ENCODE measurements around the gene REXO1. TPM values are rescaled to one million over a fixed set of nuclear protein-coding genes. Genes with fewer than 3 reads are reported as not detected.

The REXO1 gene
- total RNA-seq, 2 experiments from 2014 or later: 47.9 to 52.9 TPM

DNA sequence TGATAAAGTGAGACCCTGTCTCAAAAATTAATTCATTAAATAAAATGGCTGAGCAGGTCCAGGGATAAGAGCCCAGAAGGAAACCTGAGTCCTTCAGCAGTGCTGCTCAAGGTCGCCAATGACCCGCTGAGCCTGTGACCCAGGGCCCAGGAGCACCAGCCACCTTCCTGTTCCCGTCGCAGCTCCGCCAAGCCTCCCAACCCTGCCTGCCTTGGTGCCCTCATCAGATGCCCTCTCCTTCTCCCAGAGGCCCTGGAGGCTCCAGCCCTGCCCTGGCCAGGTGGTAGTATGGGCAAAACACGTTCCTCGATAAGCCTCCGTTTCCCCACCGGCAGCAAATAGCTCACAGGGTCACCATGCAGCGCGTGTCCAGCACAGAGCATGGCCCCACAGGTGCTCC lies 2.6 kb downstream of the REXO1 start:
- Mint-ChIP-seq H3K4me1 (ENCODE audit: low read depth) (peaks cover 36% of the 10 kb centered on the region), H3K9me3 (ENCODE audit: insufficient read depth) (no peaks in the 10 kb centered on the region)
- CTCF ChIA-PET: interaction anchor here (1.8 kb wide), 1 partner anchor 20 kb away, joined by 10 read pairs; no protein-coding TSS in a partner anchor

DNA sequence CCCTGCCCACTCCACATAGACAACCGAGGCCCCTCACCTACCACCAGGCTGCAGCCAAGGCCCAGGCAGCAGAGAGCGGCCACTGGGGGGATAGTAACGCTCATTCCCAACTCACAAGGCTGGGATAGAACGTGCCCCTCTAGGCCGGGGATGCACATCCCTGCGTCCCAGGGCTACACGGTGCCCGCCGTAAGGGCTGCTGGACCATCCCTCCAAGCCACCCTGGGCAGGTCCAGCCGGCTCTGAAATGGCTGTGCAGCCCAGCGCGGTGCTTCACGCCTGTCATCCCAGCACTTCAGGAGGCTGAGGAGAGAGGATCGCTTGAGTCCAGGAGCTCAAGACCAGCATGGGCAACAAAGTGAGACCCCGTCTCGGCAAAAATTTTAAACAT lies 3.2 kb downstream of the REXO1 start:
- no peaks in the 10 kb centered on the region for H3K9me3 Mint-ChIP-seq (ENCODE audit: insufficient read depth)
- H3K36me3 Mint-ChIP-seq (ENCODE audit: low read depth): peaks cover 8% of the 10 kb centered on the region
- H3K4me3 Mint-ChIP-seq: no peak overlapping the region
- H3K4me1 Mint-ChIP-seq (ENCODE audit: low read depth): peaks cover 37% of the 10 kb centered on the region
- H3K27ac Mint-ChIP-seq: no peak overlapping the region
- DNase-seq (no peak), ATAC-seq (no peak)
- ChIA-PET CTCF (no interaction called here), POLR2A (no interaction called here)
- H3K27me3 Mint-ChIP-seq (ENCODE audit: low read depth): no peaks in the 10 kb centered on the region

More for the DNA sequence above, 2.6 kb downstream of the REXO1 start:
- DNase-seq (no peak), ATAC-seq (no peak)
- Mint-ChIP-seq H3K36me3 (ENCODE audit: low read depth) (peaks cover 9% of the 10 kb centered on the region), H3K4me3 (no peak overlapping the region), H3K27me3 (ENCODE audit: low read depth) (no peaks in the 10 kb centered on the region), H3K27ac (peak overlapping the region; percentile 59)
- POLR2A ChIA-PET: no interaction called here

DNA sequence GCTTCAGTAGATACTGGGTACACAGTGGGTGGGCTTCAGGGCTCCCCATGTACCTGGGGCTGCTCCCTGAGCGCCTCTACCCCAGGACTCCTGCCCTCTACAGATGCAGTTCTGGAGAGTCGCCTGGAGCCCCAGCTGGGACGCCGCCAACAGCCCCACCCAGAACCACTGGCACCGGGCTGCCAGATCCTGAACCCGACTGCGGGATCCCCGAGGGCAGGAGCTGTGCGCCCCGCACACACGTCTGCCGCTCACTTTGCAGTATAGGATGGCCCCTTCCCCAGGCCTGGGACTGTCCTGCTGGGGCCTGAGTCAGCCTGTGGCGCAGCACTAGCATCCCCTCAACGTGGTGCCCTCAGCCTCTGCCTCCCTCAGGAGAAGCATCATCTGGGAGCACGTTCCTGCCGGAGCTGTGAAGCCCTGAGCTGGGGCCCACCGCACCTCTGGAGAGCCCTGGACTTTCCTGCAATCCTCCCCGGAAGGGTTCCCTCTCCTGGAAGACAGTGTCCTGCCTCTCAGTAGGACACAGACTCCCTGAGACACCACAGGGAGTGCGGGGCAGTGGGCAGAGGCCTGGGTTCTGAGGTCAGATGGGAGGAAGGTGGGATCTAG lies 3.7 kb downstream of the REXO1 start:
- ATAC-seq: no peak
- Mint-ChIP-seq H3K36me3 (ENCODE audit: low read depth) (peaks cover 8% of the 10 kb centered on the region), H3K27ac (no peak overlapping the region), H3K4me3 (no peak overlapping the region), H3K4me1 (ENCODE audit: low read depth) (peaks cover 34% of the 10 kb centered on the region), H3K9me3 (ENCODE audit: insufficient read depth) (no peaks in the 10 kb centered on the region), H3K27me3 (ENCODE audit: low read depth) (no peaks in the 10 kb centered on the region)
- CTCF ChIA-PET: no interaction called here
- no peak for DNase-seq
- POLR2A ChIA-PET: no interaction called here

DNA sequence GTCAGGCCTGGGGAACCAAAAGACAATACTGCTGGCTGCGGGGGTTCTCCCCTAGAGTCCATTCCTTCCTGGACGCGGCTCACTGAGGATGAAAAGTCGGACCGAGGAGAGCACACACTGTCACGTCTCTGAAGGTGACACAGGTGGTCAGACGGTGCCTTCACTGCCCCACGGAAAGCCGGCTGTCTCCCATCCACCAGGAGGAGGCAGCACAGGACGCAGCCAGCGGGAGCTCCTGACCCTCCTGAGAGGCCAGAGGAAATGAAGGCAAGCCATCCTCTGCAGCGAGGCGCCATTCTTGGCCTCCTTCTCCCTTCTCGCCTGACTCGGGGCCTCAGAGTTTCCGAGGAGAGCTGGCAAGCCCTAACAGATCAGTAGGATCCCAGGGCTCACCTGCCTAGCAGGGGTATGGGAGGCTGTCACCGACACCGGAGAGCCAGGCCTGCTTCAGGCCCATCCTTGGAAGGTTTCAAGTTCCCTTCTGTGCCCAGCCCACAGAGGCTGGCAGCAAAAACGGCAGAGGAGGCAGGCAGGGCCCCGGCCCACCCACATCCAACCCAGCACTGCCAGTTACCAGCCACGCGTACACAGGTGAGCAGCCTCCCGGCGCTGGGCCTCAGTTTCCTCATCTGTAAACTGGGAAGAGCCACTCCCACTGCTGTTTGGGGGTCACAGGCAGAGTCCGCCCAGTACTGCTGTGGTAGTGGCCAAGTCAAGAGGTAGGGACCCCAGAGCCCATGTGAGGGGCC lies 4.5 kb downstream of the REXO1 start:
- POLR2A ChIA-PET: interaction anchor here (0.6 kb wide), 1 partner anchor 275 kb away, joined by 3 read pairs; no protein-coding TSS in a partner anchor
- Mint-ChIP-seq H3K4me3 (no peak overlapping the region), H3K27me3 (ENCODE audit: low read depth) (no peaks in the 10 kb centered on the region), H3K4me1 (ENCODE audit: low read depth) (peaks cover 30% of the 10 kb centered on the region), H3K36me3 (ENCODE audit: low read depth) (peaks cover 8% of the 10 kb centered on the region), H3K27ac (no peak overlapping the region), H3K9me3 (ENCODE audit: insufficient read depth) (no peaks in the 10 kb centered on the region)
- no peak for ATAC-seq
- CTCF ChIA-PET: interaction anchor here (1.5 kb wide), 1 partner anchor 18 kb away, joined by 3 read pairs; no protein-coding TSS in a partner anchor
- DNase-seq: no peak

DNA sequence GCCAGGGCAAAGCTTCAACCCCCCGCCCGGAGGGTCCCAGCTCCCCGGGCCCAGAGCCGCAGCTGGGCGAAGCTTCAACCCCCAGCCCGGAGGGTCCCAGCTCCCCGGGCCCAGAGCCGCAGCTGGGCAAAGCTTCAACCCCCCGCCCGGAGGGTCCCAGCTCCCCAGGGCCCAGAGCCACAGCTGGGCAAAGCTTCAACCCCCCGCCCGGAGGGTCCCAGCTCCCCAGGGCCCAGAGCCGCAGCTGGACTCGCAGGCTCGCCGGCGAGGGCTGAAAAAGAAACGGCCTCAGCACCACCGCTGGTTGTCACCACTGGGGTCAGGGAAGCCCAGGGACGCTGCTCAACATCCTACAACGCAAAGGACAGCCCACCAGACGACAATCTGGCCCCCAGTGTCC lies 5.2 kb downstream of the REXO1 start:
- CTCF ChIA-PET: interaction anchor here (1.5 kb wide), 1 partner anchor 17 kb away, joined by 3 read pairs; no protein-coding TSS in a partner anchor
- Mint-ChIP-seq H3K9me3 (ENCODE audit: insufficient read depth) (no peaks in the 10 kb centered on the region), H3K36me3 (ENCODE audit: low read depth) (peaks cover 8% of the 10 kb centered on the region), H3K27ac (no peak overlapping the region), H3K4me1 (ENCODE audit: low read depth) (peaks cover 28% of the 10 kb centered on the region), H3K4me3 (no peak overlapping the region), H3K27me3 (ENCODE audit: low read depth) (no peaks in the 10 kb centered on the region)
- DNase-seq (no peak), ATAC-seq (no peak)
- POLR2A ChIA-PET: interaction anchor here (0.6 kb wide), 1 partner anchor 275 kb away, joined by 3 read pairs; no protein-coding TSS in a partner anchor

DNA sequence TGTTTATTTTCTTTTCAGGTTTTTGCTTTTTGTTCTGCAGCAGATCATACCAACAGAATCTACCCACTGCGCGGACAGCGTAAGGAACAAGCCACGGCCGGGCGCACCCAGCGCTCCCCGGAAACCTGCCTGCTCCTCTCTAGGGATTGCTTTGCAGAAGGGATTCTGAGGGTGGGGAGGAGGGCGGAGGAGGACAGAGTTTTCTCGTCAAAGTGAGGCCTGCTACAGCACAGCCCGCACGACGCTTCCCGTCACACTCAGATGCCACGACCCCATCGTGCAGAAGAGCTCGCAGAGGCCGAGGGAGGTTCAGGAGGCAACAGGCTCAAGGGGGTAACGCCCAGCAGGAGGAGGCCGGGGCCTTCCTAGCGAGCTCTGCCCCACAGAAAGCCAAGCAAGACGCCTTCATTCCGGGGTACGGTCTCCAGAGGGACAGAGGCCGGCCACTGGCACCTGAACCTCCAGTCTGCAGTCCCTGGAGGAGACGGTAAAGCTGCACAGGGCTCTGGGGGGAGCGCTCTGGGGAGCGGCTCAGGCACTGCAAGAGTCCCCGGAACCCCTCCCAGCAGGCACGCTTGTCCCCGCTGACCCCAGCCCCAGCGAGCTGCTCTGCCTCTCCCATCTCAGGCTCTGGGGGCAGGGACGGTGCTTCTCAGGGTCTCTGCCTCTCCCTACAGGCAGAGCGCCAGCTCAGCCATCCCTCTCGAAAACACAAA lies 6.9 kb downstream of the REXO1 start:
- H3K4me1 Mint-ChIP-seq (ENCODE audit: low read depth): peaks cover 22% of the 10 kb centered on the region
- H3K27ac Mint-ChIP-seq: no peak overlapping the region
- DNase-seq (no peak), ATAC-seq (no peak)
- H3K9me3 Mint-ChIP-seq (ENCODE audit: insufficient read depth): no peaks in the 10 kb centered on the region
- H3K27me3 Mint-ChIP-seq (ENCODE audit: low read depth): no peaks in the 10 kb centered on the region
- H3K4me3 Mint-ChIP-seq: no peak overlapping the region
- CTCF ChIA-PET: interaction anchor here (1.1 to 1.2 kb wide), 2 partner anchors 16 to 23 kb away, joined by 3 read pairs; no protein-coding TSS in a partner anchor
- POLR2A ChIA-PET: no interaction called here
- H3K36me3 Mint-ChIP-seq (ENCODE audit: low read depth): peaks cover 4% of the 10 kb centered on the region

DNA sequence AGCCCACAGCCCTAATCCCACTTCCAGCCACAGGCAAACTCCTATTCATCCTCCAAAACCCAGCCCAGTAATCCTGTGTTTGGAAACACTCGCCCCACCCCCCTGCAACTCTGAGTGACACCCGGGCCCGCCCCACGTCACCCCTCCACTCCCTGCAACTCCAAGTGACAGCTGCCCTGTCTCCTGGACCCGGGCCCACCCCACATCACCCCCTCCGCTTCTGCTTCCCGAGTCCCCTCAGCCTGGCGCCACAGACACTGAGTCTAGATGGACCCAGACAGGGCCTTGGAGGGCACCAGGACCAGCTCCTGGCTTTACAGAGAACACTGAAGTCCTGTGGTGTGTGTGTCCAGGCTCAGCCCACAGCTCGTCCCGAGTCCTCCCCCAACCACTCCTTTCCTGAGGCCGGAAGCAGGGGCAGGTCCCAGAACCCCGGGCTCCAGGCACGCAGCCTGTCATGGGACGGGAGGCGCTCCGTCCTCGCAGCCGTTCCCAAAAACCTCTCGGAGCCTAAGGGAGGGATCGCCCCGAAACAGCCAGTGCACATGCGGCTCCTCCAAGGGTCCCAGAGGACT lies 7.7 kb downstream of the REXO1 start:
- Mint-ChIP-seq H3K4me3 (no peak overlapping the region), H3K27ac (no peak overlapping the region), H3K4me1 (ENCODE audit: low read depth) (peaks cover 15% of the 10 kb centered on the region), H3K9me3 (ENCODE audit: insufficient read depth) (no peaks in the 10 kb centered on the region), H3K27me3 (ENCODE audit: low read depth) (no peaks in the 10 kb centered on the region), H3K36me3 (ENCODE audit: low read depth) (no peaks in the 10 kb centered on the region)
- CTCF ChIA-PET: no interaction called here
- DNase-seq: no peak
- POLR2A ChIA-PET: no interaction called here
- ATAC-seq: no peak

DNA sequence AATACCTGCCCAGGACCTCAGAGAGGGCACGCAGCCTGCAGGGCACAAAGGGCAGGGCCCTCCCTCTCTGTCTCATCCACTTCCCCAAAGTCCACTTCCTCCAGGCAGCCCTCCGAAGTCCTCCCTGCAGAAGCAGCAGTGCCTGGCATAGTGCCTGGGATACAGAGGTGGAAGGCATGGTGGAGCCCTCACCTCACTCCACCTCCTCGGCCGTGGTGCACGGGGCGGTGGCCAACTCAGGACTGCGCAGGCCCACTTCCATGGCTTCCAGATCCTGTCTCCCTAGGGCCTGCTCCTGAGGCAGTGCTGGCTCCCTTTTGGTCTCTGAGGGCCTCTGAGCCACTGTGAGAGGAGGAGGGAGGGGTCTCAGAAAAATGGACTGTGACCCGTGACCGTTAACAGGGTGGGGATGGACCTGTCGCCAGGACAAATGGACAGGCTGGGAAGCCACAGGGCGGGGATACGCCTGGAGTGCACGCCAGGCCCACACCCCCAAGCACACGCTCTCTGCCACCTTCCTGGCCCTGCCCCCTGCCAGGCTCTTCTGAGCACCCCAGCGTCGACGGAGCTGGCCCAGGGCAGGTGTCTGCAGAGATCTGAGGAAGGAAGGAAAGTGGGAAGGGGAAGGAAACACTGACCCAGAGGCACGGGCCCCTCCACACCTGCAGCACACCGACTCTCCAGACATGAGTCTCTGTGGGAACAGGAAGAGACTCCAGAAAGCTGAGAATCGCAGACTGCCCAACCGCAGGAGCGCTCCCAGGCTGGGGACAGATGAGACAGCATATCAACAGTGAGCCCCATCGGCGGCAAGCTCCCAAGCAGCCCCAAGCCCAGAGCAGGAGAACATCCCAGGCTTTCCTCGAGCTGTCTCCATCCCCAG lies 8.4 kb downstream of the REXO1 start:
- CTCF ChIA-PET: interaction anchor here (0.6 to 3.5 kb wide), 4 partner anchors 13 to 339 kb away, joined by 3 to 32 read pairs (median 12); no protein-coding TSS in a partner anchor
- POLR2A ChIA-PET: no interaction called here
- H3K27me3 Mint-ChIP-seq (ENCODE audit: low read depth): no peaks in the 10 kb centered on the region
- H3K4me1 Mint-ChIP-seq (ENCODE audit: low read depth): peaks cover 15% of the 10 kb centered on the region
- no peak overlapping the region for H3K4me3 Mint-ChIP-seq
- no peaks in the 10 kb centered on the region for H3K9me3 Mint-ChIP-seq (ENCODE audit: insufficient read depth)
- H3K27ac Mint-ChIP-seq: no peak overlapping the region
- DNase-seq: no peak
- ATAC-seq: no peak
- no peaks in the 10 kb centered on the region for H3K36me3 Mint-ChIP-seq (ENCODE audit: low read depth)

DNA sequence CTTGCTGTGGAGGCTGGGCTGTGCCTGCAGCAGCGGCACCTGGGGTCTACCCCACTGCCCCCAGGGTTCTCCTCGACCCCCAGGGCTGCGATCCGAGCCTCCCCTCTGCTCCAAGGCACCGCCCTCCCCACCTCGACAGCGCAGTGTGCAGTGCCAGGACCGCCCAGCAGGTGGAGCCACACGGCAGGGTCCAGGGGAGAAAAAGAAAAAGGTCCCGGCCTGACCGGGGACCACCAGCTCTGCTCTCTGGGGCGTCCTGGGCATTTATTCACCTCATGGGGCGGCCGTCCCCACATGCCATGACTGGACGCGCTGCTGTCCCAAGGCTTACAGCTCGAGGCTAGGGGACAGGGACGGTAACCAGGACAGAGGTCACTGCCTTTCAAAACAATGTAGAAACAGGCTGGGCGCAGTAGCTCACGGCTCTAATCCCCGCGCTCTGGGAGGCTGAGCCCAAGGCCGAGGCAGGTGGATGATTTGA lies 10.6 kb downstream of the REXO1 start:
- H3K36me3 Mint-ChIP-seq (ENCODE audit: low read depth): no peaks in the 10 kb centered on the region
- H3K9me3 Mint-ChIP-seq (ENCODE audit: insufficient read depth): no peaks in the 10 kb centered on the region
- H3K4me1 Mint-ChIP-seq (ENCODE audit: low read depth): peaks cover 13% of the 10 kb centered on the region
- H3K27me3 Mint-ChIP-seq (ENCODE audit: low read depth): no peaks in the 10 kb centered on the region
- DNase-seq (peak; percentile 69), ATAC-seq (peak; percentile 65)
- H3K27ac Mint-ChIP-seq: no peak overlapping the region
- ChIA-PET POLR2A (no interaction called here), CTCF (interaction anchor here (0.6 to 3.5 kb wide), 14 partner anchors 9 to 165 kb away, joined by 3 to 32 read pairs (median 4); partner anchors contain the start of gene REXO1)
- H3K4me3 Mint-ChIP-seq: no peak overlapping the region

DNA sequence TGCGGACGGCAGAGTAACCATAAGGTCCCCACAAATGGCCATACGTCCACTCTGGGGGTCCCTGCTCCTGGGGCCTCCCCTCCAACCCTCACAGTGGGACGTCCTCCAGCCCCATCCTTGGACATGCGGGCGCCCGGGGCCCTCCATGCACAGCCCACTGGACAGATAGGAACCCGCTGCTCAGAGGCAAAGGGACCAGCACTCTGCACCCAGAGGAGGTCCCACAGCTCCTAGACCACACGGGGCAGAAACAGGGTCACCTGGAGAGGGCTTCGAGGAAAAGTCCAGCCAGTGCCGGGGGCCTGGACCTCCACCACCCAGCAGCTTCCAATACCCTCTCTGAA lies 11.1 kb downstream of the REXO1 start:
- no peaks in the 10 kb centered on the region for H3K9me3 Mint-ChIP-seq (ENCODE audit: insufficient read depth)
- ChIA-PET CTCF (interaction anchor here (0.6 to 3.5 kb wide), 12 partner anchors 8 to 165 kb away, joined by 3 to 32 read pairs (median 6); partner anchors contain the start of gene REXO1), POLR2A (no interaction called here)
- ATAC-seq (peak; percentile 7), DNase-seq (no peak)
- H3K27me3 Mint-ChIP-seq (ENCODE audit: low read depth): no peaks in the 10 kb centered on the region
- no peak overlapping the region for H3K4me3 Mint-ChIP-seq
- H3K36me3 Mint-ChIP-seq (ENCODE audit: low read depth): no peaks in the 10 kb centered on the region
- H3K27ac Mint-ChIP-seq: no peak overlapping the region
- H3K4me1 Mint-ChIP-seq (ENCODE audit: low read depth): peaks cover 12% of the 10 kb centered on the region
